Urothelium cell line (cell line): ENCODE data around the gene MICAL3.
A peak's percentile ranks its signal among the peaks of the same experiment; 100 is the strongest.
"Not testable (repeated sequence)": the region's sequence is repeated elsewhere in the genome, so short reads cannot be mapped to it uniquely, and the experiment has no call there.

Experiments used
- DNase-seq: peaks from one replicate; pipeline ENCODE4 v3.0.0; 2011; ENCODE audit warnings: low spot score, mixed read lengths
- FAIRE-seq: peaks from 2 replicates; lab custom pipeline; 2011; peaks lifted over from hg19 to GRCh38; lab: Jason Lieb, UNC

MICAL3 gene

GRCh38 chr22:18034076-18034475, 9.7 kb upstream of the MICAL3 start:
- FAIRE-seq (no peak), DNase-seq (no peak)

- FAIRE-seq, result no peak
- DNase-seq, result no peak
These were observed 9.0 kb upstream of the MICAL3 start for GRCh38 chr22:18033204-18033998.

- peak; percentile 62 for DNase-seq
- no peak for FAIRE-seq
These were observed 8.2 kb upstream of the MICAL3 start for GRCh38 chr22:18032455-18033101.

GRCh38 chr22:18031695-18032454, 7.5 kb upstream of the MICAL3 start:
- peak; percentile 84 for DNase-seq
- peak; percentile 81 for FAIRE-seq

GRCh38 chr22:18029686-18030267, 5.4 kb upstream of the MICAL3 start:
- DNase-seq, result no peak
- no peak for FAIRE-seq

- no peak for DNase-seq
- no peak for FAIRE-seq
These were observed 4.6 kb upstream of the MICAL3 start for GRCh38 chr22:18028817-18029527.

GRCh38 chr22:18025898-18026297, 1.5 kb upstream of the MICAL3 start:
- not testable (repeated sequence) for DNase-seq, FAIRE-seq

GRCh38 chr22:18024956-18025720, 777 bp upstream of the MICAL3 start:
- DNase-seq (no peak), FAIRE-seq (no peak)

- DNase-seq (no peak), FAIRE-seq (no peak)
These were observed 669 bp downstream of the MICAL3 start for GRCh38 chr22:18023509-18024275.

GRCh38 chr22:18022876-18023275, 1.5 kb downstream of the MICAL3 start:
- DNase-seq (no peak), FAIRE-seq (no peak)

GRCh38 chr22:18021431-18021830, 2.9 kb downstream of the MICAL3 start:
- no peak for FAIRE-seq

GRCh38 chr22:18020743-18021142, 3.6 kb downstream of the MICAL3 start:
- FAIRE-seq, DNase-seq: not testable (repeated sequence)

More at GRCh38 chr22:18021431-18021830, 2.9 kb downstream of the MICAL3 start:
- no peak for DNase-seq

GRCh38 chr22:18013947-18014346, 10.4 kb downstream of the MICAL3 start:
- FAIRE-seq, result no peak

GRCh38 chr22:18013436-18013835, 10.9 kb downstream of the MICAL3 start:
- FAIRE-seq (no peak), DNase-seq (no peak)

More at GRCh38 chr22:18013947-18014346, 10.4 kb downstream of the MICAL3 start:
- no peak for DNase-seq

GRCh38 chr22:18012531-18012930, 11.8 kb downstream of the MICAL3 start:
- no peak for DNase-seq

GRCh38 chr22:18010266-18010665, 14.1 kb downstream of the MICAL3 start:
- DNase-seq (no peak), FAIRE-seq (no peak)

More at GRCh38 chr22:18012531-18012930, 11.8 kb downstream of the MICAL3 start:
- no peak for FAIRE-seq

GRCh38 chr22:18008136-18008535, 16.2 kb downstream of the MICAL3 start:
- no peak for FAIRE-seq
- no peak for DNase-seq

GRCh38 chr22:18005201-18005926, 19.0 kb downstream of the MICAL3 start:
- DNase-seq (no peak), FAIRE-seq (no peak)
